ENCODE data around the gene LDLRAD3. TPM values are rescaled to one million over a fixed set of nuclear protein-coding genes. Genes with fewer than 3 reads are reported as not detected.

Gene LDLRAD3
- polyA plus RNA-seq, 1 of the 3 experiments (the other 2 are of a cell fraction): 10.6 TPM

- ChIA-PET CTCF (interaction anchor here (0.7 to 0.8 kb wide), 3 partner anchors 8 to 160 kb away, joined by 3 to 4 read pairs (median 3); no protein-coding TSS in a partner anchor), POLR2A (no interaction called here)
- Histone ChIP-seq H3K9ac (no peak overlapping the region), H2AFZ (ENCODE audit: low read depth) (no peak overlapping the region), H3K4me2 (no peak overlapping the region), H3K79me2 (ENCODE audit: insufficient read depth) (no peaks in the 10 kb centered on the region), H3F3A (replicated peaks; ENCODE audit: insufficient read depth) (no peaks in the 10 kb centered on the region), H3K36me3 (replicated peaks in 1 of 2; ENCODE audit: control insufficient read depth in 1 of 2, insufficient read depth in 2 of 2, low read length in 1 of 2) (peaks cover 9 to 15% of the 10 kb centered on the region in 2 experiments), H3K9me2 (no peaks in the 10 kb centered on the region), H3K9me3 (no peaks in the 10 kb centered on the region), H3K4me3 (ENCODE audit: low read depth in 2 of 2, low read length in 1 of 2) (no peak overlapping the region), H3K4me1 (ENCODE audit: control insufficient read depth in 1 of 2, insufficient read depth in 2 of 2, low read depth in 1 of 2, low read length in 1 of 2) (peaks cover 0 to 6% of the 10 kb centered on the region in 2 experiments; a peak in 2 of 4 replicates), H3K27me3 (ENCODE audit: insufficient read depth) (no peaks in the 10 kb centered on the region), H4K20me1 (ENCODE audit: insufficient read depth) (no peaks in the 10 kb centered on the region), H3K27ac (ENCODE audit: low read depth in 2 of 2, low read length in 1 of 2) (no peak overlapping the region; a peak in 1 of 4 replicates)
- no peak for DNase-seq
- WGBS (ENCODE audit: low lambda C conversion rate): 70% methylated on average over 6 of the region's 6 CpGs
- TF ChIP-seq GABPA (IDR thresholded peaks at IDR 0.05; ENCODE audit: low read depth): no peak
- no peak for TF ChIP-seq TAF1 (IDR thresholded peaks at IDR 0.05; ENCODE audit: borderline replicate concordance, low read depth, low read length)
- TF ChIP-seq RFX5 (IDR thresholded peaks at IDR 0.05; ENCODE audit: low read length): no peak
- no peak for TF ChIP-seq MAX (IDR thresholded peaks at IDR 0.05; ENCODE audit: low read depth)
- TF ChIP-seq NRF1 (IDR thresholded peaks at IDR 0.05; ENCODE audit: low read depth, low read length): no peak
- no peak for TF ChIP-seq FOXJ3 (CRISPR knock-in tag; IDR thresholded peaks at IDR 0.05)
- no peak for TF ChIP-seq RAD21 (IDR thresholded peaks at IDR 0.05; ENCODE audit: low read length)
- TF ChIP-seq USF1 (IDR thresholded peaks at IDR 0.05; ENCODE audit: borderline replicate concordance, low read depth): no peak
- no peak for TF ChIP-seq MEF2A (IDR thresholded peaks at IDR 0.05; ENCODE audit: borderline replicate concordance, low read depth)
- TF ChIP-seq ZBTB33 (IDR thresholded peaks at IDR 0.05; ENCODE audit: borderline replicate concordance, low read depth): no peak
- TF ChIP-seq CHD2 (IDR thresholded peaks at IDR 0.05; ENCODE audit: low read length, partially characterized antibody): no peak
- TF ChIP-seq EZH2phosphoT487 (IDR thresholded peaks at IDR 0.05; ENCODE audit: borderline replicate concordance, low read depth): no peak
- no peak for TF ChIP-seq MXI1 (IDR thresholded peaks at IDR 0.05; ENCODE audit: low read depth, low read length)
- TF ChIP-seq REST (IDR thresholded peaks at IDR 0.05; ENCODE audit: low read depth, low read length): no peak
- TF ChIP-seq SMC3 (IDR thresholded peaks at IDR 0.05; ENCODE audit: low read depth, low read length): no peak
- peak; percentile 15; the same call in 1 of the 2 replicates for TF ChIP-seq FOSL2 (IDR thresholded peaks at IDR 0.05; ENCODE audit: borderline replicate concordance, low read depth)
- TF ChIP-seq PBX3 (IDR thresholded peaks at IDR 0.05): peak; percentile 44; the same call in 1 of the 2 replicates
- TF ChIP-seq ELF1 (IDR thresholded peaks at IDR 0.05): no peak
- no peak for TF ChIP-seq IRF3 (IDR thresholded peaks at IDR 0.05; ENCODE audit: low read depth, low read length)
- no peak for TF ChIP-seq CTCF (IDR thresholded peaks at IDR 0.05)
- no peak for TF ChIP-seq EP300 (IDR thresholded peaks at IDR 0.05; ENCODE audit: borderline replicate concordance in 1 of 2, low read depth in 1 of 2, low read length in 1 of 2)
- TF ChIP-seq POLR2AphosphoS5 (IDR thresholded peaks at IDR 0.05; ENCODE audit: low read depth, low read length): no peak
Observed at GRCh38 chr11:36088266-36088972, 144.6 kb downstream of the LDLRAD3 start.

Data from SK-N-SH (cell line).